PC-3 (cell line): ENCODE results near the gene INS. TPM values are rescaled to one million over a fixed set of nuclear protein-coding genes. Genes with fewer than 3 reads are reported as not detected.

ENCODE experiments used
- ATAC-seq: fragments of 200-7000 bp; cut with Tn5 transposase; 2 replicates; pipeline ENCODE4 v1.9.1; 2020; ENCODE audit warnings: mild to moderate bottlenecking, moderate library complexity
- BruUV-seq: library from RNA; stranded (reverse); fragments of 400-500 nt; replicated peaks from 2 replicates; lab custom pipeline; 2021; lab: Mats Ljungman, UMichigan
- CTCF ChIA-PET: fragments of 300-600 bp; sonication (Branson Sonifier 250); formaldehyde crosslinking; loops from one replicate; lab custom pipeline; 2022; ENCODE audit warnings: antibody characterized with exemption; lab: Charles Lee
- POLR2A ChIA-PET: fragments of 300-600 bp; sonication (Branson Sonifier 250); formaldehyde crosslinking; loops from one replicate; lab custom pipeline; 2022; ENCODE audit warnings: antibody characterized with exemption; ENCODE audit not compliant: unreplicated experiment; lab: Charles Lee
- DNase-seq: peaks from one replicate; pipeline ENCODE4 v3.0.0-alpha.2; 2015
- H2AFZ ChIP-seq: fragments of 300-600 bp; sonication (generic); 2 replicates; pipeline ENCODE4 v1.6.0; 2016; ENCODE audit warnings: antibody characterized with exemption, low read length
- H3F3A ChIP-seq: fragments of 300-600 bp; sonication (generic); one replicate; pipeline ENCODE4 v1.6.0; 2017; ENCODE audit warnings: antibody characterized with exemption, low read length, control low read depth, mild to moderate bottlenecking; ENCODE audit not compliant: unreplicated experiment
- H3K27ac ChIP-seq: fragments of 300-600 bp; sonication (generic); 2 replicates; pipeline ENCODE4 v1.5.1; 2016; ENCODE audit warnings: mild to moderate bottlenecking, low read length
- H3K27me3 ChIP-seq: fragments of 300-600 bp; sonication (generic); 2 replicates; pipeline ENCODE4 v1.6.1; 2016; ENCODE audit warnings: low read length, mixed read lengths
- H3K36me3 ChIP-seq: fragments of 300-600 bp; sonication (generic); 2 replicates; pipeline ENCODE4 v1.6.1; 2016; ENCODE audit warnings: low read depth, mixed run types, low read length, mixed read lengths
- H3K4me1 ChIP-seq: fragments of 300-600 bp; sonication (generic); 2 replicates; pipeline ENCODE4 v1.5.1; 2016; ENCODE audit warnings: low read length; ENCODE audit not compliant: insufficient read depth
- H3K4me2 ChIP-seq: fragments of 300-600 bp; sonication (generic); 2 replicates; pipeline ENCODE4 v1.6.0; 2016; ENCODE audit warnings: low read length
- H3K4me3 ChIP-seq: fragments of 300-600 bp; sonication (generic); 2 replicates; pipeline ENCODE4 v1.5.1; 2016; ENCODE audit warnings: mild to moderate bottlenecking, low read length, mixed read lengths
- H3K79me2 ChIP-seq: fragments of 300-600 bp; sonication (generic); 2 replicates; pipeline ENCODE4 v1.6.1; 2017; ENCODE audit warnings: low read length, mixed read lengths
- H3K9ac ChIP-seq: fragments of 300-600 bp; sonication (generic); 2 replicates; pipeline ENCODE4 v1.6.0; 2016; ENCODE audit warnings: mild to moderate bottlenecking, low read length
- H3K9me2 ChIP-seq: fragments of 300-600 bp; sonication (generic); replicated peaks from 2 replicates; pipeline ENCODE4 v1.6.1; 2016; ENCODE audit warnings: mixed run types, low read length, mixed read lengths
- H3K9me3 ChIP-seq: fragments of 300-600 bp; sonication (generic); 2 replicates; pipeline ENCODE4 v1.6.1; 2016; ENCODE audit warnings: low read length, mixed read lengths
- H4K20me1 ChIP-seq: fragments of 300-600 bp; sonication (generic); 2 replicates; pipeline ENCODE4 v1.6.1; 2016; ENCODE audit warnings: low read length, mixed read lengths
- EZH2 ChIP-seq: fragments of 300-600 bp; sonication (generic); IDR thresholded peaks from one replicate; pipeline ENCODE4 v1.6.1; 2017; ENCODE audit warnings: antibody characterized with exemption, mild to moderate bottlenecking, low read length; ENCODE audit not compliant: unreplicated experiment
- EZH2phosphoT487 ChIP-seq: fragments of 300-600 bp; sonication (generic); IDR thresholded peaks from 2 replicates; pipeline ENCODE4 v1.6.1; 2018; ENCODE audit warnings: mild to moderate bottlenecking, antibody characterized with exemption, low read length, borderline replicate concordance
- intact Hi-C: fragments of 100-400 bp; cut with micrococcal nuclease; formaldehyde crosslinking; loops from 2 replicates; pipeline ENCODE4 v1.9.0; 2023
- total RNA-seq: library from RNA; depleted of rRNA; stranded (reverse); fragments of >200 nt; gene quantifications from 2 replicates; pipeline ENCODE4 v1.2.3, GENCODE V29; 2014
- TF ChIP-seq, protein P1 (sequence below): fragments of 300-600 bp; sonication (generic); conservative IDR thresholded peaks from 2 replicates; pipeline ENCODE4 v1.5.1; 2017; ENCODE audit warnings: antibody characterized with exemption, low read depth, mild to moderate bottlenecking, low read length

Gene INS
- total RNA-seq, 1 experiment from 2014 or later, result not detected

DNA sequence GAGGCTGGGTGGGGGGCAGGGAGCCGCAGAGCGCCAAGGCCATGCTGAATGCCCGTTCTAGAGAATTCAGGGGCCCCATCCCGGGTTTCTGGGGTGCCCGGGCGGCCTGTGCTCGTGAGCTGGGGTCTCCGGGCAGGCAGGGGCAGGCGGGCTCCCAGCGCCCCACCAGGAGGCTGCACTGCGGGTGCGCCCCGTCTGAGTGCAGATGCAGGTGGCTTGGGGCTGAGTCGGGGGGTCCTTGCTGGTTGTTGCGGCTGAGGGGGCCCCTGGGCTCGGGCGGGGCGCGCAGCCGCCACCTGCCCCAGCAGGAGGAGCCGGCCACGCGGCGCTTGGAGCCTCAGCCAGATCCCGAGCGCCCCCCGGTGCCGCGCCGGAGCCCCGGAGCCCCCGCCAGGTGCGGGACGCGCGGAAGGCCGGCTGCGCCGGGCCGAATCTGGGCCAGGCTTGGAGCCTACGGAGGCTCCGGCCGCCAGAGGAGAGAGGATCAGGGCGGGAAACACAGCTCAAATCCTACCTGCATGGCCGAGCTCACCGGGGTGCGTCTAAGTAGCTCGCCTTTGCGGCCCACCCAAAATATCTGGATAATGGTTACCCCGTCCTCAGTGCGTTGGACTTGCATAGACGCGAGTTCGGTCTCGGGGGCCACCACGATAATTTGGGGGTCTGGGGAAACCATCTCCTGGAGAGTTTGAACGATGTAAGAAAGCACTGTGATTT, 21.2 kb downstream of the INS start:
- no peak overlapping the region for H2AFZ ChIP-seq
- peaks cover 42% of the 10 kb centered on the region for H3K27me3 ChIP-seq
- no peak overlapping the region for H3K4me2 ChIP-seq
- H3K9me2 ChIP-seq, result no peaks in the 10 kb centered on the region
- H3K9me3 ChIP-seq, result no peaks in the 10 kb centered on the region
- no peak for DNase-seq
- ATAC-seq, result no peak
- CTCF ChIA-PET, result interaction anchor here (0.5 kb wide), 1 partner anchor 16 kb away, joined by 3 read pairs; no protein-coding TSS in a partner anchor
- H3K79me2 ChIP-seq, result no peaks in the 10 kb centered on the region
- TF ChIP-seq EZH2phosphoT487 (peak; percentile 31; the same call in 1 of the 2 replicates), EZH2 (peak; percentile 53)
- TF ChIP-seq, protein P1, sequence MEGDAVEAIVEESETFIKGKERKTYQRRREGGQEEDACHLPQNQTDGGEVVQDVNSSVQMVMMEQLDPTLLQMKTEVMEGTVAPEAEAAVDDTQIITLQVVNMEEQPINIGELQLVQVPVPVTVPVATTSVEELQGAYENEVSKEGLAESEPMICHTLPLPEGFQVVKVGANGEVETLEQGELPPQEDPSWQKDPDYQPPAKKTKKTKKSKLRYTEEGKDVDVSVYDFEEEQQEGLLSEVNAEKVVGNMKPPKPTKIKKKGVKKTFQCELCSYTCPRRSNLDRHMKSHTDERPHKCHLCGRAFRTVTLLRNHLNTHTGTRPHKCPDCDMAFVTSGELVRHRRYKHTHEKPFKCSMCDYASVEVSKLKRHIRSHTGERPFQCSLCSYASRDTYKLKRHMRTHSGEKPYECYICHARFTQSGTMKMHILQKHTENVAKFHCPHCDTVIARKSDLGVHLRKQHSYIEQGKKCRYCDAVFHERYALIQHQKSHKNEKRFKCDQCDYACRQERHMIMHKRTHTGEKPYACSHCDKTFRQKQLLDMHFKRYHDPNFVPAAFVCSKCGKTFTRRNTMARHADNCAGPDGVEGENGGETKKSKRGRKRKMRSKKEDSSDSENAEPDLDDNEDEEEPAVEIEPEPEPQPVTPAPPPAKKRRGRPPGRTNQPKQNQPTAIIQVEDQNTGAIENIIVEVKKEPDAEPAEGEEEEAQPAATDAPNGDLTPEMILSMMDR, result no peak
- no TSS peak for BruUV-seq
- no peaks in the 10 kb centered on the region for H3K36me3 ChIP-seq
- peaks cover 4% of the 10 kb centered on the region for H3F3A ChIP-seq
- H3K9ac ChIP-seq, result no peak overlapping the region
- POLR2A ChIA-PET, result no interaction called here
- no peak overlapping the region for H3K4me3 ChIP-seq
- intact Hi-C loops, result no loop called here
- H4K20me1 ChIP-seq, result no peaks in the 10 kb centered on the region
- peaks cover 20% of the 10 kb centered on the region for H3K4me1 ChIP-seq
- H3K27ac ChIP-seq, result no peak overlapping the region

DNA sequence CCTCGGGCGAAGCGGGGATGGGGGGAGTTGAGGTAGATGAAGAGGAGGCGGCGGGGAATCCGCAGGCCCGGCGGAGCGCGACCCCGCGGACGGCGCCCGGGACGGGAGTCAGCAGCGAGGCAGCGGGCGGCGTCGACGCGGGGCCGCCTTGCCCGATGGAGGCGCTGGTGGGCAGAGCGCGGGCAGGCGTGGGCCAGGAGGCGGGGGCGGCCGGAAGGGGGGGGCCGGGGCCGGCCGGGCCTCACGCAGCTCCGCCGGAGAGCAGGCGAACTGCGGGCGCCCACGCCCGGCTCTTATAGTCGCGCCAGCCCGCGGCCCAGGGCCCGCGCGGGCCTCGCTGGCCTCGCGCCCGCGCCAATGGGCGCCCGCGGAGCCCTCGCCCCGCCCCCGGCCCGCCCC, 21.9 kb downstream of the INS start, which contains the start of gene IGF2:
Gene IGF2, minus strand, starts transcription at position 267 of the 399 bp plus-strand sequence. CDS start 3,866 bp downstream, outside the sequence.
- H3K9ac ChIP-seq, result no peak within 1 kb of the TSS
- no peak for TF ChIP-seq EZH2phosphoT487
- TF ChIP-seq, protein P1, result no peak
- no peak for TF ChIP-seq EZH2
- H3K79me2 ChIP-seq, result no peaks in the 10 kb centered on the region
- peaks cover 4% of the 10 kb centered on the region for H3F3A ChIP-seq
- ChIA-PET POLR2A (no interaction called here), CTCF (no interaction called here)
- H3K4me2 ChIP-seq, result peak within 1 kb of the TSS; percentile 78
- no TSS peak for BruUV-seq
- H3K9me2 ChIP-seq, result no peaks in the 10 kb centered on the region
- no peak for DNase-seq
- no peaks in the 10 kb centered on the region for H3K9me3 ChIP-seq
- intact Hi-C loops, result no loop called here
- H3K27me3 ChIP-seq, result peaks cover 35% of the 10 kb centered on the region
- H4K20me1 ChIP-seq, result no peaks in the 10 kb centered on the region
- ATAC-seq, result peak; percentile 10; the same call in 1 of the 2 replicates
- H3K36me3 ChIP-seq, result no peaks in the 10 kb centered on the region
- H3K4me3 ChIP-seq, result peak within 1 kb of the TSS; percentile 60
- H3K4me1 ChIP-seq, result peaks cover 20% of the 10 kb centered on the region
- H2AFZ ChIP-seq, result peak within 1 kb of the TSS; percentile 38; the same call in 1 of the 2 replicates
- no peak within 1 kb of the TSS for H3K27ac ChIP-seq
